Measurements from ENCODE around the gene DHRS1.
A peak's percentile ranks its signal among the peaks of the same experiment; 100 is the strongest.

DHRS1 gene

DNA sequence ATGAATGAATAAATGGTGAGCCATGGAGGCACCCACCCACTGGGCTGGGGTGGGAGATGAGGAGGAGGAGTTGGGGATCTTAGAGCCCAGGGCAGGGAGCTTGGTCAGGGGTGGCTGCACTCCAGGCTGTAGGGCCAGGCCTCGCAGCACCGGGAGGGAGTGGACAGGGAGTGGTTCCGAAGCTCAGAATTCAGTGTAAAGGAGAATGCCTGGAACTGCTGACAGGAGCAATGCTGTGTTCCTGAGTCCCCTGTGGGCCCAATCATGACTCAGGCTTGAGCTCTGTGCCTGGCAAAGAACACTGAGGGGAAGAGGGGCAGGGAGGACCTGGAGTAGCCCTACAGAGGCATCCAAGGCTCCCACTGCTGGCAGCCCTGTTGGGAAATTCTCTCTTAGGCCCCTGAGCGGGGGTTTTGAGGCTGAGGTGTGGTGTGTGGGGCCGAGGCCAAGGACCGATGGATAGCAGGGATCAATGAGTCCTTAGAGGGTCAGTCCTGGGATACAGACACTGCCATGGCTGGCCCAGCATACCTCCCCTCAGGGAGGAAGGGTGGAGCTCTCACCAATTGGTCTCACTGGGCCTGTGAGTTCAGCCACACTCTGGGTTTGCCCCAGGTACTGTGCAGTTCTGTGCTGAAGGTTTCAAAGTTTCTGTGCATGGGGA lies 18.7 kb downstream of the DHRS1 start:
- ATAC-seq, result no peak

DNA sequence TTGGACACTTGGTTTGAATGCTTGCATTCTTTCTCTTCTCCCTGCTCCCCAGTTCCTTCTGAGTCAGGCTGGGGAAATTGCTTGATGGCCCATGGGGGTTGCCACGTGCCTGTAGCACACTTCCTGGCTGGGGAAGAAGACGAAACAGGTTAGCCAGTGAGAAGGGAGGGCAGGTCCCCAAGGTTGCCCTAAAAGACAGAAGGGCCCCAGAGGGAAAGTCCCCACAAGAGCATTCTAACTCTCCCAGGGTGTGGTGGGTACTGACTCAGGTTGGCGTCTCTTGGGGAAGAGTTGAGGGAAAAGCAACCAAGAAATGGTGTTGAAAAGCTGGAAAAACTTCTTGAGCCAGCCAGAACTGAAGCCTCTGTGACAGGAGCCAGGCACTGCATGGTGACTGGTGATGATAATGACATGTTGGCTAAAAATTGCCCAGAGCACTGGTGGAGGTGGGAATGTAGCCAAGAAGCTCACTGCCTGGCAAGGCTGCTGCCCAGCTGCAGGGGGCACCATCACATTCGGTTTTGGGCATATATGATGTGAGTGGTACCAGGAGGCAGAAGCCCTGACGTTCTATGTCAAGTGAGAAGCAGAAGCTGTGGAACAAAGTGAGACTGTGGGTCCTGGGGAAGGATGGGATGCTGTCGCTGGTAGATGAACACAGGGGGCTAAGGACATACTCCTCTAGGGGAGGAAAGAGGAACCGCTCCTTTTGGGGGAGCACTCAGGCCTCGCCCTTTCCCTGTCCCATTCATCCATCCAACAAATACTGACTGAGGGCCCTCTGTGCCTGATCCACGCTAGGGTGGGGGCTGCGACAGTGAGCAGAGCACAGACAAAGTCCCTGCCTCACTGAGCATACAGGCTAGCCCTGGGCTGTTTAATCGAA lies 20.0 kb downstream of the DHRS1 start:
- ATAC-seq, result peak; percentile 85 to 91

DNA sequence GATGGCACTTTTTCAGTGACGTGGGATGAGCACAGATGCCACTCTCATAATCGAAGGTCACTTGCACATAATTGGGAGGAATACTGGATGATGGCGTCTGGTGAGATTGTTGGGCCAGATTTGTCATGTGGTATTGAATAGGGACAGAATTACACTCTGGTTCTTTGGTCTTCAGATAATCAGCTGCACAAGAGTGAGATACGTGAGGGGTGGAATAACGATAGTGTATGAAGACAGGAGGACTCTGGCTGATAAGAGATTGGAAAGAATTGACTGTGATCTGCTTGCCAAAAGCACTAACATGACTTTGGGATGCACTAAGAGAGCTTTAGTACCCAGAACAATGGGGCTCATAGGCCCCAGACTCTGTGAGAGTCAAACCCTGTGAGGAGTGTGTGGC lies 21.2 kb downstream of the DHRS1 start:
- no peak for ATAC-seq

DNA sequence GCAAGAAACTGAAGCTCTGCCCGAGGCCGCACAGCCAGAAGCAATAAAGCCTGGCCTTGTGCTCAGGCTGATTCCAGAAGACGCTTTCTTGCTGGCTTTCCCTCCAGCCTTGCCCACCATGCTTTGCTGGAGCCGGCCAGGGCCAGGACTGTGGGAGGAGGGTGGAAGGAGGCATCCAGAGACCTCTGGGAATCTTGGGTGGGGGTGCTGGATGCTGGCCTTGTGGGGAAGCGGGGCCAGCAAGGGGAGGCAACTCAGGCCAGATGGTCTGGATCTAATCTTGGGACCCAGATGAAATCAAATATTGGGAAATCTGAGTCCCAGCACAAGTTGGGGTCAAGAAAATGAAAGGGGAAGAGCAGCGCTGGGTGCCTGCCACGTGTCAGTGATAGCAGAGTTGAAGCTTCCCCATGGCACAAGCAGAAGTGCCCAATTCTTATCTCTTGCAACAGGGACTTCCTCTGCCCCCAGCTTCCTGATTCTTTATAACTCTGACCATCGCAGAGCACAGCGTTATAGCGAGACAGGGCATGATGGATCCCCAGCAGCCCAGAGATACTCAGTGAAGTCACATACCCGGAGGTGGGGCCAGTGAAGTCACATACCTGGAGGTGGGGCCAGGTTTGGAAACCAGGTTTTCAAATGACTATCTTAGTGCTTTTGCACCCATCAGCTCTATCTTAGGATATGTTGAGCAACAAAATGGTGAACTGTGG lies 21.8 kb downstream of the DHRS1 start:
- ATAC-seq, result no peak

DNA sequence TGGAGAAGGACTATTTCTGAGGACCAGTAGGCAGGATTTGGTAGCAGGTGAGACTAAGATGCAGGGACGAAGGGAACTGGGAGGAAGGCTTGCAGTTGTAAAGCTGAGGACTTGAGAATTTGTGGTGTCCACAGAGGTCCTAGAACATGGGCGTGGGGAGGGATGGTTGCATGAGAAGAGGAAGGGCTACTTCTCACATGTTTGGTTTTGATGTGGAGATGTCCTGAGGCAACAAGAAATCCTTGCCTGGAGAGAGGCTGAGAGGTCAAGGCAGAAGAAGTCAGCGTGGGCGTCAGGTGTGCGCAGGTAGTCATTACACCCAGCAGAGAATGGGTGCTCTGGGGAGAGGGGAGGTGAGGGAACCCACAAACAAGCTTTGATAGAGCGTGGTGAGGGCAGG lies 22.5 kb downstream of the DHRS1 start:
- ATAC-seq, result no peak

DNA sequence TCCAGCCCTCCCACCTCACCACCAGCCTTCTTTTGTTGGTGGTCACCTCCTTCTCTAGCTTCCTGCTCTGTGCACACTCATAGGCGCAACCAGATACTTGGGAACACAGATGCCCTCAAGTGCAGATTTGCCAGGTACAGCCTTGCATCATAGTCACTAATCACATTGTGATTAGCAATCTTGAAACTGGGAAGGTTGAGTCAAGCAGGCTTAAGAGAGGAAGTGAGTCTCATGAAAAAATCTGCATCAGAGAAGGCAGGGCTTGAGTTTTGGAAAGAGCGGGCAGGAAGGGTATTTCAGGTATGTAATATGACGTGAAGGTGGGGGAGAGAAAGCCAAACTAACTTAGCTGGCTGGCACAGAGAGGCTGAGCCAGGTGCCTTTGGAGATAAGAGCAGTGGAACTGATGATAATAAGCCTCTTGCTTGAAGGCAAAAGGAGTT lies 25.5 kb downstream of the DHRS1 start:
- peak; percentile 67 to 73 for ATAC-seq

DNA sequence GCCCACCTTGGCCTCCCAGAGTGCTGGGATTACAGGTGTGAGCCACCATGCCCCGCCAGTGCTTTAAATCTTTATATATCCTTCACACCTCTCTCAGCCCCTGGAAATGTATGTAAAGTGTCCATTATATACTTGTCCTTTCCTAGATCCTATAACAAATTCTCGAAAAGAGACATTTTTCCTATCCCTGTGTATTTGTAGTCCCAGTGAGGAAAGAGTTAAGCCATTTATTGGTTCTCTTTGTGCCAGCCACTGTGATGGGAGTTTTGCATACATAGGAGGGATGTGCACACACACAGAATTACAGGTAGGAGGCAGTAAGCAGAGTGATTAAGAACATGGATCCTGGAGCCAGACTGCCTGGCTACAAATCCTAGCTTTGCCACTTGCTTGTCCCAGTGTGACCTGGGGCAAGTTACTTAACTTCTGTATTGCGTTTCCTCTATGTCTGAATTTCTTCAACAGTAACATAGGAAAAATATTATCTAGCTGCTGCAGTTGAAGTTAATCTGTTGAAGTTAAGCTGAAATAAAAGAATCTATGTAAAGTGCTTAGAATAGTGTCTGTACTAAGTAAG lies 26.1 kb downstream of the DHRS1 start:
- ATAC-seq, result no peak

DNA sequence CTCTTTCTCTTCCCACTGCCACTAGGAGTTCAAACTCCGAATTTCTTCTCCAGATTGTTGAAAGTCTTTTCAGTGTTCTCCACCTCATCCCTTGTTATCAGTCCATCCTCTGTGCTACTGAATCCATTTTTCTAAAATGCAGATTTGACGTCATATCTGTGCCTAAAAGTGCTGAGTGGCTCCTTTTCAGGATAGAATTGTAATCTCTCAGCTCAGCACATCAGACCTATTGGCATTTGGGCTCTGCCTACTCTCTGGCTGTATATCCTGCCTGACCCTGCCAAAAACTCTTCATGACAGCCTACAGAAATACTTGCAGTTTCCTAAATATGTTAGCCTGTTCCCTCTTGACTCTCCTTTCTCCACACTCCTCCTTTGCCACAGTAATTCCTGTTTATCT lies 27.1 kb downstream of the DHRS1 start:
- no peak for ATAC-seq

DNA sequence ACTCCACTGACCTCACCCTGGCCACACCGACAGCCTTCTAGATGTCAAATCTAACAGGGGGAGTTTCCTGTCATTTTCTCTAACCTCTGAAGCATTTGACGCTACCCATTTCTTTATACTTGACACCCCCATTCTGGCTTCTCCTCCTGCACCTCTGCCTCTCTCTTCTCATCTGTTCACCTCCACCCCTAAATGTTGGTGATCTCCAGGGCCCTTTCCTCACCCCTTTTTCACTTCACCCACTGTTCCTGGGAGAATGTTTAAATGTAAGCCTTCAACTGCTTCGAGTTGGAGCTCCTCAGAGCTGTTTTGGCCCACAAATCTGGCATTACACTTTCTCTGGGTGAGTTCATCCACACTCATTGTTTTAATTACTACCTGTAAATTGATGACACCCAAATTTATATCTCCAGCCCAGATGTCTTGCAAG lies 27.7 kb downstream of the DHRS1 start:
- no peak for ATAC-seq

DNA sequence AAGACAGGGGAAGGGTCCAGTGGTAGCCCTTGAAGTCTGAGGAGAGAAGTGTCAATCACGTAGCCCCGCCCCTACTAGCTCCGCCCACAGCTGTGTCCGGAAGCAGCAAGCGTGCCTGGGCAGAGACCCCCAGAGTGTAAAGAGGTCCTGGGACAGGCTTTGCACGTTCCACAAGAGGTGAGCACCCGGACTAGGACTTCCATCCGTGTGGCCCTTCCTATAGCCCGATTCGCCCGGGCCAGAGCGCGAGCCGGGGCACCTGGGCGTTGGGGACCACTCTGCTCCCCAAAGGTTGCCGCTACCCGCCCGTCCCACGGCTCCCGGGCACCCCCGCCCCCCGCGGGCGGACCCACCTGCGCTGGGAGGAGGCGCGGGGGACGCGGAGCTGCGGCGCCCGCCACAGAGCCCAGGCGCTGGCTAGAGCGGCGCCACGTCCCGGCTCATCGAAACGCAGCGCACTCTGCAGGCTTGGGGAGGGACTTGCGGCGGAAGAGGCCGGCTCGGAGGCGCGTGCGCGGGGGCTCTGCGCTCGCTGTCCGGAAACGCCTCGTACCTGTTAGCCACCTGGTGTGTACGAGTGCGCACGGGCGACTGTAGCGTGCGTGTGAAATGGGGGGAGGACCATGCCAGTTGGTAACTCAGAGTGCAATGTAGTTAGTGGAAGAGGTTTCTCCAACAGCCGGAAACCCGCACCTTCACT lies 28.3 kb downstream of the DHRS1 start, which contains the start of gene RABGGTA:
Gene RABGGTA (minus strand): TSS at position 464 of the 700 bp plus-strand sequence. CDS start 482 bp downstream, outside the sequence.
- ATAC-seq, result peak; percentile 83 to 89

DNA sequence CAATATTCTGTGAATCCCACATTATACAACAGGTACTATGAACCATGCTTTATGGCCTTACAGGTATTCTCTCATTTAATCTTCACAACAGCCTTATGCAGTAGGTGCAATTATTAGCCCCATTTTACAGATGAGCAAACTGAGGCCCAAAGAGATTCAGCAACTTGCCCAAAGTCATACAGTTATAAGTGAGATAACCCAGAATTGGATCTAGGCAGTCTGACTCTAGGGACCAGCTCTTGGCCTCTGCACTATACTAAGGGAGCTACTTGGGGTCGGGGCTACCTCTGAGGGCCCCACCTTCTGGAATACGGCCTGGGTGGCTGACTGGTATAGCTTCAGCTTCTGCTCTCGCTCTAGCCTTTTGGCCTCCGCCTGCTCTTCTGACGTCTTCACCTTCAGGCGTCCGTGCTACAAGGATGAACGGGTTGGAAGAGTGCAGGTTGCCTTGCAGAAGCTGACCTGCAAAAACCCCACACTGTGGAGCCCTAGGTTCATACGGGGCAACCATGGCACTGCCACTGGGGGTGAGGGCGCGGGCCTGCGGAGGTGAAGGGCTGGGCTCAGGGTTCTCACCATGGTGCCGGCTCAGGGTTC lies 28.9 kb downstream of the DHRS1 start:
- no peak for ATAC-seq

DNA sequence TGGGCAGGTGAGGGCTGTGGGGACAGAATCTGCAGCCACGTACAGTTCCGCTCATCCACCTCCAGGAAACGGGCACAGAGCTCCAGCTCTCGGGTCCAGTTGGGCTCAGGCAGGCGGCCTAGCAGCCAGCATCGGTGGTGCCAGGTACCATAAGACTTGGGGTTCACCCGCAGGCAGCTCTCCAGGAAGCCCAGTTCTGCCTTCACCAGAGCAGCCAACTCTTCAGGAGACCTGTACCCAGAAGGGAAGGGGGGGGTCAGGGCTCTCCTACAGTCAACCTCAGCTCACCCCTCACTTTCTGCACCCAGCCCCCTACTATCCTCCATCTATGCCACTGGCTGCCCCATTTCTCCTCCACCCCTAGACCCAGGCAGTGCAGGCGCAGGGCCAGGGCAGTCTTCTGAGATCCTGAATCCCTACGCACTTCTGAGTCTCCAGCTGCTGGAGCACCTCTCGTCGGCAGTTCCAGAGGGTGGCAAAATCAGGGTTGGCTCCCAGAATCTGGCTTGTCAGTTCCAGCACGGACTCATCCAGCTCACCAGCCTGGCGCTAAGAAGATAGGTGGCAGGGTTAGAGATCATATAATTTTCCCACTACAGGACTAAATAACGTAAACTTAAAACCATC lies 29.6 kb downstream of the DHRS1 start:
- ATAC-seq, result no peak

DNA sequence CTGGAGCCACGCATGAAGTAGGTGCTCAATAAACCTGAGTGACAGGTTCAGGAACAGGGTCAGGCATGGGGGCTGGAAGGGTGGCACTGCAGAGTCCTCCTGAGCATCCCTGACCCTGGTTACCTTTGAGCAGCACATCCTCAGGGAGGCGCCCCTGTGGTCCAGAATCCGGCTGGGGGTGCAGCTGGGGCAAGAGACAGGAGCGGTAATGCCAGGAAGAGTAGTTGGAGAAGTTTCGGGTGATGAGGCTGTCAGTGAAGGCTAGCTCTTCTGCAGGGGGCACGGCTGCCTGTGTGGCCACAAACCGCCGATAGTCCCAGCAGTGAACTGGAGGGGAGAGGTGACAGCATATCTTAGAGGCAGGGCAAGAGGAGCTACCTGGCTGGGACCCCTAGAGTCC lies 30.2 kb downstream of the DHRS1 start:
- no peak for ATAC-seq

DNA sequence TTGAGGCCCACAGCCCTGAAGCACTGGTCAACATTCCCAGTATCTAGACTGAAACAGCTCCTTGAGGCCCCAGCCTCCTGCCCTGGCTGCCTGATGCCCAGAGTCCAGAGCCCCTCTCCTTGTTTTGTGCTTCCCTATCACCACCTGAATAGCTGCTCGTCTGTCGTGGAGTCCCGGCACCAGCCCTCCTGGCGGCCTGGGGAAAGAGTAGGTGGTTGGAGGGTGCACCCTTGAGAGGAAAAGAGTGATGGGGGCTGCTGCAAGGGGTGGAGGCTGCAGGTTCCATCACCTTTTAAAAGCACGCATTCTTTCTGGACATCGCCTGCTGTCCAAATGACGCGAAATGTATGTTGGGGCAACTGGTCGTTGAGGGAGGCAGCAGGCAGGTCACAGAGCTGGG lies 31.4 kb downstream of the DHRS1 start:
- ATAC-seq, result no peak

DNA sequence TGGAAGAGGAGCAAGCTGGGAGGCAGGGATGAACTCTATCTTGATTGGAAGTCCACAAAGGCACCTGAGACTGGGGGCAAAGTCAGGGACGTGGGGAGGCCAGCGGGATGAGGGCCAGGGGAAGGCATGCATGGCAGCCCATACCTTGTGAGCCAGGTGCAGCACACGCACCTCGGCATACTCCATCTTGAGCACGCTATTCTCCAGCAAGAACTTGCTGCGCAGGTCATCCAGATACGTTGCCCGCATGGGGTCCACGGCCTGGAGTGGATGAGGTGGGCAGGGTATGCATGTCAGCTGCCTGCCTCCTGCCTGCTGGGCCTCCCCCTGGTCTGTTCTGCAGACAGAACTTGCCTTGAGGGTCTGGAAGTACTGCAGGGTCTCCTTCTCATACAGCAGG lies 32.1 kb downstream of the DHRS1 start:
- no peak for ATAC-seq

DNA sequence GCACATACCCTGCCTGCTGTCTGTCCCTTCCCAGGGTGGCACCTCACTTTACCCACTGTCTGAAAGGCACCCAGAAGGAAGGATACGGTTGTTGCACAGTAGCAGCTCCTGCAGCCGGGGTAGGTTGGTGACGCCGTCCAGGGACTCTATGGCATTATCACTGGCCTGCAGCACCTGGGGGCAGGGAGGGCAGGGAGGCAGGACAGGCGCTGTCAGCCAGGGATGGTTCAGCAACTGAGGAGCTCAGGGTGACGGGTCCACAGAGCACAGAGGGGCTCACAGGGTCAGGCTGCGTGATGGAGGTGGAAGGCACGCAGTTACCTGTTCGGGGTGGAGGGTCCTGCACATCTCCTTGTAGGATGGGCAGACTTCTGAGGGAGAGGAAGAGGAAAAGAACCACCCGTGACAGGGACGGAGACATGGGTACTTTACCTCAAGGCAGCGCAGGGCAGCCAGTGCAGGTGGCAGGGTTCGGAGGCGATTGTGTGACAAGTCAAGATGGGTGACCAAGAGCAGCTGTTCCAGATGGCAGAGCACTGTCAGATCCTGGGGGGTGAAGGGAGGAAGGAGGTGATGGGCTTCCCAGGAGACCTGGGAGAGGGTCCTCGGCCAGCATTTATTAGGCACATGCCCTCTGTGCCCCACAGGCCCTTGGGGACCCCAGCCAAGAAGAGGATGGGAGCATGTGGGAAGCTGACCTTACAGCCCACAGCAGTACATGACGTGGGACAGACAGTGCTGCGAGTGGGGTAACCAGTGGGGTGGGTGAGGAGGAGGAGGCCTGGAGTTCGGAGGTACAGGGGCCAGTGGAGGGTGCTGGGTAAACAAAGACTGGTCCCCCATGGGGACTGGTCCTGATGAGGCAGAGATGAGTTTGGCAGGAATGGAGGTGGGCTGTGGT lies 33.0 kb downstream of the DHRS1 start:
- ATAC-seq, result no peak

DNA sequence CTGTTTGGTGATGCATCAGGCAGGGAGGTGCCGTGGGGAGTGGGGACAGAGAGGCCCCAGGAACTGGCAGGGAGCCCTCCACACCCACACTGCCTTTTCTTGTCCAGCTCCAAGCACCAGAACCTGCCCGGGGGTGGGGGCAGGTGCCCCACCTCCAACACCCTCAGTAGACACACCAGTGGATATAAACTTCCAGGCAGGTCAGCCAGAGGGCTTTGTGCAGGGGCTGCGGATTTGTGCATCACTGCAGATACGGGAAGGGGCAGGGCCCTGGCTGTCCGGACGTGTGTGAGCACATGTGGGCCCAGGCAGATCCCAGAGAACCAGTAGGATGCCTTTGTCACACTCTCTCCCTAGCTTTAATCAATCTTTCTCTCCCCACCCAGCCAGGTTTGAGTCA lies 35.3 kb downstream of the DHRS1 start:
- ATAC-seq, result no peak

DNA sequence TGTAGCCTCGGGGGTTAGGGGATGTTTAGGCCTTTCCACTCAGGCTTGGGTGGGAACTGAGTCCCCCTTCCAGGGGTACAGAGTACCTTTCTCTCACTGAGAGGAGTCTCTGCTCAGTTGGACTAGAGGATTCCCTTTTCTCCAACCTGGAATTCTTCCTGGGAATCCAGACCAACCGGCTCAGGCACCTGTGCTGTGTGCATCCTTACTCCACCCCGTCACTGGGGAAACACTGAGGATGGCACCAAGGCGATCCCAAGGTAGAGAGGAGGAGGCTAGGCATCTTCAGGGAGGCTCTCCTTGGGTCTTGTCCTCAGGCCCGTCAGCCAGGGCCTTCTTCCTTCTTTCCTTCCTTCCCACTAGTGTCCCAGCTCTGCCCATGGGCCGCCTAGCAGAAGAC lies 35.7 kb downstream of the DHRS1 start:
- no peak for ATAC-seq

DNA sequence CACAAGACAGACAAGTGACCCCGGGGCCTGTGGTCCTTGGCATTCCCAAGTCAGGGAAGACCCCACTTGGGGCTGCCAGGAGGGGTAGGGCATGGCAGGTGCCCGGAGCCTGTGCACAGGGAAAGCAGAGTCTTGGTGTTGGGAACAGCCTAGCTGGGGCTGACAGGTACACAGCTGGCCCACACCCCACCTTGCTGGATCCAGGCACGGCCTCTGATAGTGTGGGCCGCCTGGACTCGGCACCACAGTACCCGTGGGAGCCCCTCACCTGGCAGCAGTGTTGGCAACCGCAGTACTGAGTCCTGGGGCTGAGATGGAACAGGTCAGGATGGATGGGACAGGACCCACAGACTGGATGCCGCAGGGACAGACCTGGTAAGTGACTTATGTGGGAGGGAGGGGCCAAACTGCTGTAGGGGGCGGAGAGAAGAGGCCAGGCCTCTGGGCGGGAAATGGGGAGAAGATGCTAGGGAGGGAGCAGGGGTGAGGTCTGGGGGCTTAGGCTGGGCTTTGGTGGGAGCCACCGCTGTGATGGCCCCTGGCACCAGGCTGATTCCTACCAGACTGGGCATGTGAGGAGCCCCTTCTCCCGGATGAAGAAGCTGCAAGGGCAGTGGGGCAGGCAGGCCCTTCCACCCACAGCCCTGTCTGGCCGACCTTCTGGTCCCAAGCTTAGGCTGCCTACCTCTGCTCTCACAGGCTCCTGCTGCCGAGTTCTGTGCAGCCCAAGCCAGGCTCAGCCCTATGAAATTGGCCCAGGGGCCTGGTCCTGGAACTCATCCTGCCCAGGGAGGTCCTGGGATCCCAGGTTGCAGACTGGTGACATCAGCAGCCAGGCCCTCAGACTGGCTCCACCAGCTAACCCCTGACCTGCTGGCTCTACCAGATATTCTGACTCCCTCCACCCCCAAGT lies 36.5 kb downstream of the DHRS1 start, which contains the start of gene TGM1:
Gene TGM1 (minus strand): TSS at position 357 of the 913 bp plus-strand sequence. CDS start 825 bp downstream, outside the sequence.
- ATAC-seq, result no peak
